HG03457 (cell line): Measurements from ENCODE around the gene ANKUB1.

Source experiments
- ATAC-seq: cut with Tn5 transposase; IDR thresholded peaks from one replicate; pipeline ENCODE4 v1.9.1; 2021; ENCODE audit warnings: moderate number of reproducible peaks; ENCODE audit not compliant: unreplicated experiment

ANKUB1 gene

DNA sequence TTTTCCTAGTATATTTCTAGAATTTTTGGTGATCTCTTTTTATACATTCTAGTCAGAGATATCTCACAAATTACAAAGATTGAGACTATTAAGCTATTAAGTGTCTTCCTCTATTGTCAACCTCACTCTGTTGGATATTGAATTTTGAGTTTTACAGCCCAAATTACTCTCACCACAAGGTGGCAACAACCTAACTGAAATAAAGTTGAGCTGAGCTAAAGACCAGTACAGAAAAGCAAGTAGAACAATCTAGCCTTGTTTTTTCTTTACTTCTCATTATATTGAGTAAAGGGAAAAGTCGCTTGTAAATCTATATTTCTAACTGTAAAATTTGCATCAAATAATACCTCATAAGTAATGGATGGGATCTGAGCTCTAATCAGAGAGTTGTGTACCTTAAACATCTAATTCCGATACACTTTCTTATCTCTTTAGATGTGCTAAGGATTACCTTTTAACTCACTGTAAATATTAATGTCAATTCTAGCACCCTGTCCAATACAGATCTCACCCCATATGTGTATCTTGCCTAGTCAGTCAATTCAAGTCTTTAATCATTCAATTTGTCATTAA is 26.5 kb downstream of the ANKUB1 start:
- no peak for ATAC-seq

- no peak for ATAC-seq
Observed at GRCh38 chr3:149764302-149764701, 28.1 kb downstream of the ANKUB1 start.

- ATAC-seq, result no peak
Observed at GRCh38 chr3:149763565-149764195, 28.7 kb downstream of the ANKUB1 start.

- no peak for ATAC-seq
Observed at GRCh38 chr3:149753717-149754116, 38.6 kb downstream of the ANKUB1 start.

GRCh38 chr3:149752788-149753136 is 39.6 kb downstream of the ANKUB1 start:
- no peak for ATAC-seq

DNA sequence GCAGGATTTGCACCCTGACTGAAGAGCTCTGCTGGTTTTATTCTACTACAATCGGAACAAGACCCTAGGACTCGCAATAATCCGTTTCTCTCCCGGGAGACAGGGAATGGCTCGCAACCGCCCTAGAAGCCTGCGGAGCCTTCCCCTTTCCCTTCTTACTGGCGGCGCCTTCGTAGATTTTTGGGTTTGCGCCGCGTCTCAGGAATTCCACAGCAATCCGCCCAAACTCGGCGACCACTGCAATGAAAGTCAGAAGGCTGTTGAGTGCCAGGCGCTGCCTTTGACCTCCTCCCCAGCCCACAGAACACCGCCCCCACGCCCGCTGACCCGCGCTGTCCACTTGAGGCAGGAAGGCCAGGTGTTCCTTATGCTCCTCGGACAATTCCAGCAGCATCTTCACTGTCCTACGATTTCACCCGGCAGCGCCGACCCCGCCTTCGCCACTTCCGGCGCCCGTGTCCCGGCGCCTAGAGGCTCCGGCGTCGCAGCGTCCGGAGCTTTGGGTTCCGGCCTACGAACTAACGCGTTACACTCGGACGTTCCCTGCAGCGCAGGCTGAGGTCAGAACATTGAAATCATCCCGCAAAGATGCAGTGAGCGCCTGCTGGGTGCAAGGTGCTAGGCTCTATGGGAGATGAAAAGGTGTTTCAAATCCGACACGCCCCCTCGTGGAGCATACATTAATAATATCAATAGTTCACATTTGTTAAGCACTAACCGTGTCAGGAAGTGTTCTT is 40.1 kb downstream of the ANKUB1 start, which contains the start of gene COMMD2:
Gene COMMD2, minus strand, starts transcription at position 439 of the 737 bp plus-strand sequence. Its CDS starts 45 bp downstream, at position 394.
- peak; percentile 99 for ATAC-seq

DNA sequence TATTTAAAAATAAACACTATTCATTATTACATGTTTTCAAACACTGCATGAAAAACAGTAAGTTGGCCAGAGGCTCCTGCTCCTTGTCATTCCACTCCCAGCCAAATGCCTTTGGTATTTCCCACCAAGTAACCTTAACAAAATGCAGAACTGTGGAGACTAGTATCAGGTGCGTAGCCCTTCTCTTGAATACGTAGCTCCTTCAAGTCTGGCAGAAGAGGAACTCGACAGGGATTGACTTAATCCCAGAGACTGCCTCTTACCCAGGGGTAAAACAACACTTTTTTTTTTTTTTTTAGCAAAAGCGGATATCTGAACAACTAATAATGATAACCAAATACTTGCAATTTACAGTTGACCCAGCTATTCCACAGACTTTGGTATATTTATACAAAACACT is 40.8 kb downstream of the ANKUB1 start:
- ATAC-seq, result no peak

DNA sequence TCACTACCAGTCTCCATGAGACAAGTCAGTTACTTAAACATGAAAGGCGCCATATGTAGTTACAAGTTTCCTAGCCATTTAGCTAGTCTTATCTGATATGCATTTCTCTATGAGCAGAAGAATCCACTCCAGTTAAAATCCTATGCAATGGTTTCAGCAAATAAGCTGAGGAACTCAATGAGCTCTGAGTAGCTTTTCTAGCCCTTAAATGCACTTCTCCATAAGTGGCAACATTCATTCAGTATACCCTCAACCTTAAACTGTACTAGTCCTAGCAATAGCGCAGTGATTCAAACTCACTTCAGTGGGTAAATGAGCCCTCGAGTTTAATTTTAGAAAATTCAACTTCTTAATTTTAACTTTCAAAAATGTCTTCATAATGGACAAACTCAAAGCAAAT is 47.7 kb downstream of the ANKUB1 start:
- ATAC-seq, result no peak

DNA sequence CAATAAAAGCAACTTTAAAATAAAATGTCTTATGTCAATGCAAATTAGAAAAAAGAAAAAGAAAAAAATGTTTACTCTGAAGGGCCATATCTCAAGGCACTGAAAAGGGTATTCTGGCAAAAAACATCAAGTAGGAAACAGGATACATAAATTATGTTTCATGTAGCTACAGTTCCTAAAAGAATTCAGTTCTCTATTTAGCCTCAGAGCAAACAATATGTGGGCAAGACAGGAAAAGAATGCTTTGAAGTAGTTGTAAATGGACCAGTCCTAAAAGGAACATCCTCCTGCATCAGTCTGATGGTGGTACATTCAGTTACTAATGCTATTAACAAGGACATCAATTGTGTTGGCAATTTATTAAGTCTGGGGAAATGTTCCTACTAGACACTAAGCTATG is 48.2 kb downstream of the ANKUB1 start:
- ATAC-seq, result no peak

DNA sequence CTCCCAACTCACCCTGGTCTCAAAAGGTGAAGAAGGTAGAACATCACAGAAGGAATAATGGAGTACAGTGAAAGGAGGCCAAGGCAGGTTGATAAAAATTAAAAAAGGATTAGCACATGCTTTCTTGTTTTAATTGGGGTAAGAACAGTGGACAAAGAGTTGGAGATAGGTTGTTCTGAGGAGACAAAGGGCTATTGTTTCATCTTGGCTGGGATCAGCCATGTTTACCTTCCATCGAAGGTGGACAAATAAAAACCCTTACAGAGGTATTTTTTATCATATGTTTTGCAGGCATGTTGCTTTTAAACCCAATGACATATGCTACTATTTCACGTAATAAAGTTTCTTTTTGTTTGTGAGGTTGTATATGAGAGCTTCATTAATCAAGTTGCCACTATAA is 53.0 kb downstream of the ANKUB1 start:
- ATAC-seq, result no peak

- ATAC-seq, result no peak
Observed at GRCh38 chr3:149738876-149739275, 53.5 kb downstream of the ANKUB1 start.

- ATAC-seq, result no peak
Observed at GRCh38 chr3:149736953-149737205, 55.5 kb downstream of the ANKUB1 start.

GRCh38 chr3:149736175-149736952 is 56.0 kb downstream of the ANKUB1 start:
- no peak for ATAC-seq

GRCh38 chr3:149732234-149732633 is 60.1 kb downstream of the ANKUB1 start:
- ATAC-seq, result no peak

DNA sequence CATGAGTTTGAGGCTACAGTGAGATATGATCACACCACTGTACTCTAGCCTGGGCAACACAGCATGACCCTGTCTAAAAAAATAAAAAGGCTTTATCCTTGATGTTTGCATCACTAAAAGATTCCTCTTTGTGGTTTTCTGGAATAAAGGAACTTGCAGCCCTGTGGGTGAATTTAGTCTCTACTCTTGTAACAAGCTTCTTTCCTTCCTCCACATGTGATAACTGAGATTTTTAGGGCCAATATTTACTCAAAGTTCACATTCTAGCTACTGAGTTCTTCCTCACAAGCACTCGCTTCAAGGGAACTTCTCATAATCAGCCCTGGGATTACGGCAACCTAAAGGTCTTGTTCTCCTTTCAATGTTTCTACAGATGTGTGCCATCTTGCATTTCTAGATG is 64.7 kb downstream of the ANKUB1 start:
- ATAC-seq, result no peak

DNA sequence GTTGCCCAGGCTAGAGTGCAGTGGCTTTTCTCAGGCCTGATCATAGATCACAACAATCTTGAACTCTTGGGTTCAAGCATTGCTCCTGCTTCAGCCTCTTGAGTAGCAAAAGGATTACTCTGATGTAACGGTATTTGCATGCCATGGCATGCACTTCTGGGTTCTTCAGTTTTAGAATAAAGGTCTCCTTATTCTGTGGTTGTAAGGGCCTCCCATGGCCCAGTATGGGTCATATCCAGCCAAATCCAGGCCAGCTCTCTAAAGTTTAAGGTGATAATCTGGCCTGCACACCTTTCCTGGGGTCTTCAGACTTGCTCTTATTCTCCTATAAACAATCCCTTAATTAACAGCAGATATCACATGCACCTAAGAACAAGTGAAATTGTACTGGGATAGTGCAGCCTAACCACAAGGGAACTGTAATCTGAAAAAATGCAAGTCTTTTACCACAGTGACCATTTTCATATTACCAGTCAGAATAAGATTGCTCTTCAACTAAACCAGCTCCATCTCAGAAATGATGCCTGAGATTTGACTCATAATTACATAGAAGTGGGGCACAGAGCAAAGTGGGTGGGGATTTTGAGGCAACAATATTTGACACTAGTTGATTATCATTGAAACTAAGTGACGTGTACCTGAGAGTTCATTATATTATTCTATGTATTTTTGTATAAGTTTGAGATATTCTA is 65.5 kb downstream of the ANKUB1 start:
- no peak for ATAC-seq

DNA sequence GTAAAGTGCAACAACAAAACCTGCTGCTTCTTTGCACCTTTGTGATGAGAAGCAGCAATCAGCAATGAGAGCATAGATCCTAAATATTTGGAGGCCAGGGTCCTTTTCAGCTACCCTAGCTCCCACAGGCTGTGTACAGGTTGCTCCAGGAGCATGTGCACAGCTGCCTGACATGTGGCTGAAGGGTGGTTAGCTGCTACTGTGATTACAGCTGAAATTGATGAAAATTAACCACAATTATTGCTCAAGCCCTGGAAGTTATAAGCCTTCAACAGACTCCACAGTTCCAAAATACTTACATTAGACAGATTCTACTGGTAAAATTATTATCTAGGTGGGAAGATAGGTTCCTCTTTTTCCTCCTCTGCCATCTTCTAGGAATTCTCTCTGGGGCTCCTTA is 68.6 kb downstream of the ANKUB1 start:
- no peak for ATAC-seq

DNA sequence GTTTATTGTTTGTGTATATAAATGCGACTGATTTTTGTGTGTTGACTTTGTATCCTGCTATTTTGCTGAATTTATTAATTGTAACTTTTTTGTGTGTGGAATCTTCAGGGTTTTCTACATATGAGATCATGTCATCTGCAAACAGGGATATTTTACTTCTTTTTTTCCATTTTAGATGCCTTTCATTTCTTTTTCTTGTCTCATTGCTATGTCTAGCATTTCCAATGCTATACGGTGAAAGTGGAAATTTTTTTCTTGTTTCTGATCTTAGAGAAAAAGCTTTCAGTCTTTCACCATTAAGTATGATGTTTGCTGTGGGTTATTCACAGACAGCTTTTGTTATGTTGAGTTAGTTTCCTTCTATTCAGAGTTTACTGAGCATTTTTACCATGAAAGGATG is 71.4 kb downstream of the ANKUB1 start:
- no peak for ATAC-seq

GRCh38 chr3:149717391-149718056 is 74.8 kb downstream of the ANKUB1 start:
- no peak for ATAC-seq

DNA sequence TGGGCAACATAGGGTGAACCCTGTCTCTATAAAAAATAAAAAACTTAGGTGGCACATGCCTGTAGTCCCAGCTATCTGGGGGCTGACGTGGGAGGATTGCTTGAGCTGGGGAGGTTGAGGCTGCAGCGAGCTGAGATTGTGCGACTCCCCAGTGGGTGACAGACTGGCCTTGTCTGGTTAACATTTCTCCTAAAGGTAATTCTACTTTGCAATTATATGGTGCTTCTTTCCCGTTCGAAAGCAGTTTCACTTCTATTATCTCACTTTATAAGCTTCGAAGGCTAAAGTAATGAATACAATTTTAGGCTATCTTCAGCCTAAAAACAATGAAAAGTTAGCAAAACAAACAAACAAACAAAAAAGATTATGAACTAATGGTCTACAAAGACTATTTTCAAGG is 75.4 kb downstream of the ANKUB1 start:
- no peak for ATAC-seq

- no peak for ATAC-seq
Observed at GRCh38 chr3:149715247-149715646, 77.1 kb downstream of the ANKUB1 start.
